ENCODE results near the gene LGSN.
"Not testable (repeated sequence)": the region's sequence is repeated elsewhere in the genome, so short reads cannot be mapped to it uniquely, and the experiment has no call there.

Gene LGSN

DNA sequence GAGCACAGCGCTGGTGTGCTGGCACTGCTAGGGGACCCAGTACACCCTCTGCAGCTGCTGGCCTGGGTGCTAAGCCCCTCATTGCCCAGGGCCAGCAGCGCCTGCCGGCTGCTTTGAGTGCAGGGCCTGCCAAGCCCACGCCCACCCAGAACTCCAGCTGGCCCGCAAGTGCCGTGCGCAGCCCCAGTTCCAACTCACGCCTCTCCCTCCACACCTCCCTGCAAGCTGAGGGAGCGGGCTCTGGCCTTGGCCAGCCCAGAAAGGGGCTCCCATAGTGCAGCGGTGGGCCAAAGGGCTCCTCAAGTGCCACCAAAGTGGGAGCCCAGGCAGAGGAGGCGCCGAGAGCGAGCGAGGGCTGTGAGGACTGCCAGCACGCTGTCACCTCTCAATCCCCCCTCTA, 6.8 kb upstream of the LGSN start:
- H3K27ac Mint-ChIP-seq, H3K9me3 Mint-ChIP-seq, H3K27me3 Mint-ChIP-seq, H3K4me1 Mint-ChIP-seq, H3K4me3 Mint-ChIP-seq, H3K36me3 Mint-ChIP-seq: not testable (repeated sequence)

DNA sequence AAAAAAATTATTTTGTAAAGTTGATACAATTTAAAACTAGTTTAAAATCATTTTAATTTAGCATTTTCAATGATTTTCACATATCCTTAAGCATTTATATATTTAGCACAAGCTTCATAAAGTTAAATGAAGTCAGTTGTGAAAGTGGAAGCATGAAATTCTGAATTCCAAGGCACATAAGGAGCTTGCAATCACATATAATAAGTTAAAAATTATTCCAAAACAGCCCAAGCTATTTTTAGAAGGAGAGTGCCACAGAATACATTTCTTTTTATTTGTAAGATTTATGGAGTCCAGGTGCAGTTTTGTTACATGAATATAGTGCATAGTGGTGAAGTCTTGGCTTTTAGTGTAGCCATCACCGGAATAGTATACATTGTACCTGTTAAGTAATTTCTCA, 3.2 kb upstream of the LGSN start:
- peaks cover 3% of the 10 kb centered on the region for H3K36me3 Mint-ChIP-seq
- H3K9me3 Mint-ChIP-seq, result peaks cover 16% of the 10 kb centered on the region
- H3K27ac Mint-ChIP-seq, result no peak overlapping the region
- peaks cover 5% of the 10 kb centered on the region for H3K27me3 Mint-ChIP-seq
- H3K4me1 Mint-ChIP-seq, result no peaks in the 10 kb centered on the region
- H3K4me3 Mint-ChIP-seq, result no peak overlapping the region

DNA sequence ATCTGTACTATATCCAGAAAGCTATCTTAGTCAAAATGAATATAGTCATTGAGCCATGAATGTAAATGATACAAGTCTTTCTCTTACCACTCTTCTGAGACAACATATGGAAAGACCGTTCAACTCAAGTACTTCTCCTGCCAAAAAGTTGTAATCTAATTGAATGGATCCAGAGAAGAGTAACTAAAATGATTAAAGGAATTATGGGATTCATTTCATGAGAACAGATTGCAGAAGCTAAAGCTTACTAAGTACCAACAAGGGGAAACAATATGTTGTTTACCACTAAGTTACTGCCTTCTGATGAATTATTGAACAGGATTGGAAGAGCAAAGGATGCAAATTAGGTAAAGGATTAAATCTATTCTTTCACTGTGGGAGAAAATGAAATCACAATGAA, 2.0 kb upstream of the LGSN start:
- Mint-ChIP-seq H3K4me3 (no peak overlapping the region), H3K27ac (no peak overlapping the region), H3K4me1 (no peaks in the 10 kb centered on the region), H3K36me3 (no peaks in the 10 kb centered on the region), H3K27me3 (peaks cover 5% of the 10 kb centered on the region), H3K9me3 (peaks cover 16% of the 10 kb centered on the region)

DNA sequence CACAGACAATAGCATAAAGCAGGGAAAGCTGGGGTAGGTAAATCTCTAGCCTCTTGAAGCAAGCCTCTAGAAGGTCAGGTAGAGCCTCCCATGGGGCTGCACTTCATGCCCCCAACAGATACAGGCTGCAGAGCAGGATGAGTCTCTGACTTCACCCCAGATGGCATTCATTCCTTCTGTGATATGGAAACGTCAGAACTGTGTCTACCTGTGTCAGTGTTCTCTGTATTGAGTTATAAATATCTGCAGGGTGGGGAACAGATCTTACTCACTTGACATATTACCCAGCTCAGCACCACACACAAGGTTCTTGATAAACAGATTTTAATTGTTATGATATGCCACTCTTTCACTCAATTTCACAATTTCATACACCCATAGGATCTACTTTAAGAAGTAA, 2.1 kb downstream of the LGSN start:
- Mint-ChIP-seq H3K9me3 (peaks cover 11% of the 10 kb centered on the region), H3K36me3 (no peaks in the 10 kb centered on the region), H3K27ac (no peak overlapping the region), H3K27me3 (peaks cover 9% of the 10 kb centered on the region), H3K4me1 (no peaks in the 10 kb centered on the region), H3K4me3 (no peak overlapping the region)

DNA sequence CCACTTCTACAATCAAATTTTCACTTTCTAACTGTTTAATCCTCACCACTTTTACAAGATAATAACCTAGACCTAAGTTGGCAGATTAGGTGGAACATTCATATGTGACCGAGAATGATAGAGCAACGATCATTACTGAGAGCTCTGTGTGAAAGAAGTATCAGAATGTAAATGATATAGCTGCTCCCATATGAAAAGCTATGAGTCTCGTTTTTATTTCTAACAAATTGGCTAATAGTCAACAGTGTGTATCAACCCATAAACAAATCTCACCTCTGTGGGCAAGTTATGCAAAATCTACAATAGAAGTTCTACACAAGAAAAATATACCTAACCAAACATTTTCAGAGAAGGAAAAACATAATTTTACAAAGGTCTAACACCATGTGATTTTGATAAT, 3.7 kb downstream of the LGSN start:
- peaks cover 2% of the 10 kb centered on the region for H3K9me3 Mint-ChIP-seq
- no peak overlapping the region for H3K27ac Mint-ChIP-seq
- H3K4me1 Mint-ChIP-seq, result no peaks in the 10 kb centered on the region
- H3K4me3 Mint-ChIP-seq, result no peak overlapping the region
- no peaks in the 10 kb centered on the region for H3K36me3 Mint-ChIP-seq
- peaks cover 6% of the 10 kb centered on the region for H3K27me3 Mint-ChIP-seq

DNA sequence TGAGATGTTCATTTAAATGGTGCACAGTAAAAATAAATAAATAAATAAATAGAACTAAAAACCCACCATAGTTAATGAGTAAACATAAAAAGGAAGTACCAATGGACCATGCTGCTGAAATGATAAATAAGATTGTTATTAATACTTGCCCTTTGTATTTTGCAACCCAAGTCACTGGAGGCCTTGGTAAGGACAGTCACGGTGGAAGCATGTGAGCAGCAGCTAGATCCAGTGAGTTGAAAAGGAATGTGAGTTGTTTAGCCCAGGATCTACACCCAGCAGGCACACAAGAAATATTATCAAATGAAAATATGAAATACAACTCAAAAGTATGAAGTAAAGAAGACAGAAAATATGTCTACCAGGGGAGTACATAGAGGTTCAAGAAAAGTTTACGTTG, 6.7 kb downstream of the LGSN start:
- no peak overlapping the region for H3K27ac Mint-ChIP-seq
- H3K36me3 Mint-ChIP-seq, result no peaks in the 10 kb centered on the region
- no peaks in the 10 kb centered on the region for H3K4me1 Mint-ChIP-seq
- no peak overlapping the region for H3K4me3 Mint-ChIP-seq
- no peaks in the 10 kb centered on the region for H3K9me3 Mint-ChIP-seq
- H3K27me3 Mint-ChIP-seq, result peaks cover 3% of the 10 kb centered on the region

DNA sequence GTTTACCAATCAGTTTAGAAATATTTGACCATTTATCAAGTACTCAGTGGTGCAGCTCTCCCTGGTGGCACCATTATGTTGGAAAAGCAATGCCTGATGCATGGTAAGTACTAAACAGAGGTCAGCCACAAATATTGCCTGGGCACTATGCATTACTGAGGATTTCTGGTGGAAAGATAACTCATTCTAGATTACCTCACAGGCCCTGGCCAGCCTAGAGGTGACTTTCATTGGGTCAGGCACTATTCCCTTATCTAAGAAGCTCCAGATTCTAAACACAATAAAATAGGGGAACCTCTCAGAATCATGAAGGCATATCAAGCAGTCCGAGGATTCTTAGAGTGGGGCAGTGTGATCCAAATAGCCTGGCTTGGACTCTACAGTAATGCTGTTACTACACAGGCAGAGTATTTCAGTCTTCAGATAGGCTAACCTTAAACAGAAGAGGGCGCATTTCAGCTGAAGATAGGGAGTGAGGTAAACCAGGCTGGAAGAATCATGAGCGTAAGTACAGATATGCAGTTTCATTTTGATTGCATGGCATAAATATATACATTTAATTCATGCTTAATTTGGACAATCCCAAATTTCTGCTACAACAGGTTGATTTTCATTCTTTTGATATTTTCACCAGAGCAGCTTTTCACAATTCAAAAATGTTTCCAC, 12.1 kb downstream of the LGSN start:
- Mint-ChIP-seq H3K4me1 (no peaks in the 10 kb centered on the region), H3K9me3 (no peaks in the 10 kb centered on the region), H3K4me3 (no peak overlapping the region), H3K27me3 (no peaks in the 10 kb centered on the region), H3K36me3 (no peaks in the 10 kb centered on the region), H3K27ac (no peak overlapping the region)

DNA sequence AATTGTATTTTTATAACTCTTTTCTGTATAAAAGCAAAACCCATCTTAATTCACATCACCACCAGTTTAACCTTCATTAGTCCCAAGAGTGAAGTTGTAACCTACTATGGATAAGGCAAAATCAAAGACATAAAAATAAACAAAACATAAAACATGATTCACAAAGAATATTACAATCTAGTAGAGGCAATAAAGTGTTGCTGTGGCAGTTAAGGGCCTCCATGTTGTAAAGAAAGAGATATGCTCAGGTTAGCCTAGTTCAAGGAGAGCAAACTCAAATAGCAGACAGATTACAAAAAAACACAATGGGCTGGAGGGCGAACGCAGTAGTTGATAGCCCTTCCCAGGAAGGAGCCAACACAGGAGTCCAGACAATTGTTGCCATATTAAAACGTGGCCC, 13.4 kb downstream of the LGSN start:
- H3K36me3 Mint-ChIP-seq, result no peaks in the 10 kb centered on the region
- no peak overlapping the region for H3K27ac Mint-ChIP-seq
- H3K27me3 Mint-ChIP-seq, result no peaks in the 10 kb centered on the region

DNA sequence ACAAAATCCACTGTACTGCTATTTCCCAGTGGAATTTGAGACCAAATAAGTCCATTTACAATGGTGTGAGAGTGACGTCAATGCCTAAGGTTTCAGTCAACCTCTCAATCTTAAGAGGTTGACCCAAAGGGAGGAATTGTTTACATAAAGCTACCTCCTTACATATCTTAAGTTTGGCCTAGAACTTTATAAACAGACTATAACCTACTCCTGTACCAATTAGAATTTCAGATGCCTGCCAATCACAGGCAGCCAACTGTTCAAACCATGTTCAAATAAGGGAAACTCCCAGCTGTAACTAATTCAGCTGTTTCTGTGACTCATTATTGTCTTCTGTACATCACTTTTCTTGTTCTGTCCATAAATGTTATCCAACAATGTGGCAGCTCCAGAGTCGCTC, 14.5 kb downstream of the LGSN start:
- Mint-ChIP-seq H3K9me3 (no peaks in the 10 kb centered on the region), H3K27ac (no peak overlapping the region)

More for the DNA sequence above, 13.4 kb downstream of the LGSN start:
- Mint-ChIP-seq H3K4me1 (no peaks in the 10 kb centered on the region), H3K4me3 (no peak overlapping the region), H3K9me3 (no peaks in the 10 kb centered on the region)

DNA sequence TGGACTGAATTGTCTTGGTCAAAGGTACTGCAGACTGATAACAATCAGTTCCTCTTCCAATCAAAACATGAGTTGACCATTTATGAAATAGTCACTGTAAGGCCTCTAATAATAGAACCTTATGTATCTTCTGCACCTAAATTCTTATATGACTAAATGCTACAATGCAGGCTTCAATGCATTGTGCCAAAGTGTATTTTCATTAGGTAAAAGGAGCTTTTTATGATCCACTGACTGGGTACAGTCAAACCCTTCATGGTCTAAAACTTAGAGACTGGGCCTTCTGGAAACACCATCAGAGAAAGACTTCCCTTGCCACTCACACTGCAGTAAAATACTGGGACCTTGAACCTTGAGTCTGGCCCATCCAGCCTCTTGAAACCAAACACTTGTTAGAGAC, 16.3 kb downstream of the LGSN start:
- Mint-ChIP-seq H3K36me3 (no peaks in the 10 kb centered on the region), H3K4me1 (no peaks in the 10 kb centered on the region), H3K27ac (no peak overlapping the region), H3K9me3 (no peaks in the 10 kb centered on the region), H3K27me3 (no peaks in the 10 kb centered on the region), H3K4me3 (no peak overlapping the region)

More for the DNA sequence above, 14.5 kb downstream of the LGSN start:
- Mint-ChIP-seq H3K4me1 (no peaks in the 10 kb centered on the region), H3K4me3 (no peak overlapping the region), H3K27me3 (no peaks in the 10 kb centered on the region), H3K36me3 (no peaks in the 10 kb centered on the region)

DNA sequence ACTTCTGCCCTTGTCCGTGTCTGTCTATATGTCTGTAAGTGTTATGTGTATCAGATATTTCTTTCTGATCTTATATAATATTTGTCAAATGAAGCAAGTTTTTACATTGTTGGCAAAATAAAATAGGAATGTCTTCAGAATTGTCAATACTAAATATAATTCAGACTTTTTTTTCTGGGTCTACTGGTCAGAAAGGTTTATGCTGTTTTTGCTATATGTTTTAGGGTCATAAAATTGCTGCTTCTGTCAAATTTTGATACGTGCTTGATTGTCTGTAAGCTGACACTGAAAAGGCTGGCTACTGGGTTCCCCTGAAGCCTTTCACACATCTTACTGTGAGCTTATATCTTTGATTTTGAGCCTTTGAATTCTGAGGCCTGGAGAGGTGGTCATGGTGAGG, 20.1 kb downstream of the LGSN start:
- no peak overlapping the region for H3K4me3 Mint-ChIP-seq
- no peak overlapping the region for H3K27ac Mint-ChIP-seq

DNA sequence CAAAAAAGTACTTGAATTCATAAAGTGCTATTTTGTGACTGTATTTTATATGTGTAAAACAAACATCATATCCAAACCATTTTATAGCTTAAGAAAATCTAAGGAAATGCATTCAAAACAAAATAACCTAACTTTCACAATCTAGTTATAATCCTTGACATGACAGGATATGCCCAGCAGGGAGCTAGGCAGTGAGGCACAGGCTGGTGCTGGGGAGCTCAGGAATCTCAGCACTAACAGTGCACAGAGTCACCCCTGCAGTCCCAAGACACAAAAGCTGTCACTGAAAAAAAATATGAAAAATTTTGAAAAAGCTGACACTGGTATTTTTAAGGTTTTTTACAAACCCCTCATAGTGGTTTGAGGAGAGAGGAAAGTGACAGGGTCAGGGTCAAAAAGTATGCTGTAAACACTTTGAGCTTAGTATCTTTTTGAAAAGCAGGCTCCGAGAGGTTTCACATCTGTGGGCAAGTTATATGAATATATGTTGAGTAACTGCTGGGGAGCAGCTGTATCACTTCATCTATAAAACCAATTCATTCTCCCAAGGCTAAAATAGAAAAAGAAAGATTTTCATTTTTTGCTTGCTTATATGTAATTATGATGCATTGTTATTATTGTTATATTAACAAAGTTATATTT, 24.1 kb downstream of the LGSN start:
- Mint-ChIP-seq H3K9me3 (no peaks in the 10 kb centered on the region), H3K4me1 (no peaks in the 10 kb centered on the region), H3K27ac (no peak overlapping the region), H3K27me3 (peaks cover 2% of the 10 kb centered on the region), H3K4me3 (no peak overlapping the region), H3K36me3 (no peaks in the 10 kb centered on the region)

More for the DNA sequence above, 20.1 kb downstream of the LGSN start:
- no peaks in the 10 kb centered on the region for H3K9me3 Mint-ChIP-seq
- peaks cover 2% of the 10 kb centered on the region for H3K27me3 Mint-ChIP-seq
- no peaks in the 10 kb centered on the region for H3K4me1 Mint-ChIP-seq
- H3K36me3 Mint-ChIP-seq, result no peaks in the 10 kb centered on the region

DNA sequence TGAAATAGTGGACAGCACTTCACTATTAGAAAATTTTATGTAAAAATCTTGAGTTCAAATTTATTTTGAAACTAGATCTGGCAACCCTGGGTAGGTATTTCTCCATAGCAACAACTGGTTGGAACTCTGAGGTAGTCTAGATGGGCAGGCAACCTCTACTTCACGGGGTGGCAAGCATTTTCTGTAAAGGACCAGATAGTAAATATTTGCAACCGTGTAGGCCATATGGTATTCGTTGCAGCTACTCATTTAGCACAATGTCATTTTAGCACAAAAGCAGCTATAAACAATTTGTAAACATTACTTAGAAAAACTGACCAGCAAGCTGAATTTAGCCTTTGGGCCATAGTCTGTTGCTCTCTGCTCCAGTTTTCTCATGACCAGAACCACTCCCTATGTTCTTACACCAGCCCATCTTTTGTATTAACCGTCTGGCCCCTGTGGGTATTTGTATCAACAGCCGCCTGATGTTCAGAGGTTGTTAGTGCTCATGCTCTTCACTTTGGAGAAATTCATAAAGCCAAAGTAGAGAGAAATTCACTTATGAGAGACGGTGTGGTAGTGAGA, 29.2 kb downstream of the LGSN start:
- no peak overlapping the region for H3K27ac Mint-ChIP-seq
- H3K4me1 Mint-ChIP-seq, result no peaks in the 10 kb centered on the region
- no peak overlapping the region for H3K4me3 Mint-ChIP-seq
- no peaks in the 10 kb centered on the region for H3K27me3 Mint-ChIP-seq
- H3K36me3 Mint-ChIP-seq, result no peaks in the 10 kb centered on the region
- H3K9me3 Mint-ChIP-seq, result no peaks in the 10 kb centered on the region

DNA sequence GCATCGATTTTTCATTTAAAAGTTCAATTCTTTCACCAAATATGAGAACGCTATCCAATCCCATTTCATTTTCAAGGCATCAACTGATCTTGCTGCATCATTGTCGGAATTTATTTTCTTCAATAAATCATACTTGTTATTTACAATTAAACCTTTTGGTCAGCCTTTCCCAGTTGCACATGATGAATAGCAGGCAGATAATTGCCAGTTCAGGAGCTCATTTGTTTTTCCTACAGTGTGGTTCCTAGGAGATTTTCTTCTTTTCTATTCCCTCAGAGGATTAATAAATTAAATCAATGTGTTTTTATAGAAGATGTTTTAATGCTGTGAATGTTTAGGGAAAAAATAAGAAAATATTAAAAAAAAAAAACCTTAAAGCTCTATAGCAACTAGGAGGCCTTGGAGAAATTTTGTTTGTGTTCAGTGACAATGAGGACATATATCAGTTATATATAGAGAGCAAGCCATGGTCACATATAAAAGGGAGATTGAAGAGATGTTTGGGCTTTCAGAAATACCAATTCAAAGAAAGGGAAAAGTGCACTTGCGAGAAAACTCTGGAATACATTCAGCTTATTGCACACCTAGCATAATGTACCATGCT, 30.4 kb downstream of the LGSN start:
- Mint-ChIP-seq H3K4me3 (no peak overlapping the region), H3K27ac (no peak overlapping the region), H3K4me1 (no peaks in the 10 kb centered on the region), H3K36me3 (no peaks in the 10 kb centered on the region), H3K9me3 (no peaks in the 10 kb centered on the region), H3K27me3 (no peaks in the 10 kb centered on the region)

DNA sequence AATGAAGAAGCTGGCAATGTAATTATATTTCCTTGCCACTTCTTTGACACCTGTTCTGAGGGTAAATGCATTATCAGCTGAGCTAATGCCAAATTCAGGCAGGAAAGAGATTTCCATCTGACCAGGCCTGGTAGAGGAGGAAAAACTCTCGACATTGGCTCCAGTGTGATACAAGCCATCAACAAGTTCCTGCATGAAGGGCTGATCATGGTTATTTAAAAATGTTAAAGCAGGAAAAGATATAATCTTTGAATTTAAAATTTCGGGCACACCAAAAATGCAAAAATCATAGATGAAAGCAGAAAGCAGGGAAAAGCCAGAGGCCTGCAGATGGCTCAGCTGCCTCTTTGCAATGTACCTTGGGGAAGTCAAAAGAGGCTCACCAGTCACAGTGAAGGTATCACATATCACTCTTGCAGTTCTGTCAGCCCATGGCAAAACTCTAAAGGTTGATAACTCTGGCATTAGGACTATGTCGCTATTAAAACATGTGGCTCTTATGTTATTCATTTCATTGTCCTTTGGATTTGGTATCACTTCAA, 39.1 kb downstream of the LGSN start:
- no peaks in the 10 kb centered on the region for H3K27me3 Mint-ChIP-seq
- no peak overlapping the region for H3K27ac Mint-ChIP-seq

DNA sequence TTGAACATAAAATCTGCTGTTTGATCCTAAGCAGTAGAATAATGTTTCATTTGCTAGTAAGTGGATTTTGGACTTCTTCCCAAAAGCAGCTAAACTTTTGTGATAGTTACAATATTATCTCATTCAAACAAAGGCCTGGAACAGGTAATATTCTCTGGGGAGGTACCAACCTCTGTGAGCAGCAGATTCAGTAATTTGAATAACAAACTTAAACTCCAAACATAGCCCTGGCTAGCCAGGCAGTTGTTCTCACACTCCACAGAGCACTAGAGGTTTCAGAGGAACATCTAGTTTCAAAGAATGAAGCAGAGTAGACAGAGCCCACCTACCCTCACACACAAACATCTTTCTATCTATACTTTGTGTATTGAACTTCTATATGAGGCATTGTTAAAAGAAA, 40.9 kb downstream of the LGSN start:
- Mint-ChIP-seq H3K4me1 (no peaks in the 10 kb centered on the region), H3K27ac (no peak overlapping the region), H3K9me3 (no peaks in the 10 kb centered on the region), H3K27me3 (no peaks in the 10 kb centered on the region), H3K36me3 (no peaks in the 10 kb centered on the region), H3K4me3 (no peak overlapping the region)

More for the DNA sequence above, 39.1 kb downstream of the LGSN start:
- Mint-ChIP-seq H3K4me3 (no peak overlapping the region), H3K36me3 (no peaks in the 10 kb centered on the region), H3K4me1 (no peaks in the 10 kb centered on the region), H3K9me3 (no peaks in the 10 kb centered on the region)
